GM12891 (cell line): ENCODE results near the gene YES1.
A peak's percentile ranks its signal among the peaks of the same experiment; 100 is the strongest.

Experiments used
- DNase-seq: peaks from one replicate; pipeline ENCODE4 v3.0.0; 2011; ENCODE audit warnings: low spot score; ENCODE audit not compliant: insufficient read length
- FAIRE-seq: peaks from 2 replicates; lab custom pipeline; 2011; peaks lifted over from hg19 to GRCh38; lab: Jason Lieb, UNC
- PAX5 ChIP-seq: IDR thresholded peaks from 2 replicates; pipeline ENCODE4 v1.6.1; 2011; ENCODE audit warnings: low read length, moderate library complexity, mild to moderate bottlenecking; ENCODE audit not compliant: insufficient read depth, severe bottlenecking
- POLR2A ChIP-seq: IDR thresholded peaks from 2 replicates; pipeline ENCODE4 v1.6.1; 2011; ENCODE audit warnings: low read depth, low read length, control low read depth
- POLR2AphosphoS5 ChIP-seq: IDR thresholded peaks from 2 replicates; pipeline ENCODE4 v1.6.1; 2011; ENCODE audit warnings: low read depth, low read length, control low read depth
- POU2F2 ChIP-seq: IDR thresholded peaks from 2 replicates; pipeline ENCODE4 v1.6.1; 2011; ENCODE audit warnings: low read depth, mild to moderate bottlenecking, control low read depth, low read length, moderate library complexity
- SPI1 ChIP-seq: IDR thresholded peaks from 2 replicates; pipeline ENCODE4 v1.6.1; 2011; ENCODE audit warnings: low read depth, low read length, control low read depth
- TAF1 ChIP-seq: IDR thresholded peaks from 2 replicates; pipeline ENCODE4 v1.6.1; 2011; ENCODE audit warnings: low read depth, low read length, control low read depth

YES1 gene

DNA sequence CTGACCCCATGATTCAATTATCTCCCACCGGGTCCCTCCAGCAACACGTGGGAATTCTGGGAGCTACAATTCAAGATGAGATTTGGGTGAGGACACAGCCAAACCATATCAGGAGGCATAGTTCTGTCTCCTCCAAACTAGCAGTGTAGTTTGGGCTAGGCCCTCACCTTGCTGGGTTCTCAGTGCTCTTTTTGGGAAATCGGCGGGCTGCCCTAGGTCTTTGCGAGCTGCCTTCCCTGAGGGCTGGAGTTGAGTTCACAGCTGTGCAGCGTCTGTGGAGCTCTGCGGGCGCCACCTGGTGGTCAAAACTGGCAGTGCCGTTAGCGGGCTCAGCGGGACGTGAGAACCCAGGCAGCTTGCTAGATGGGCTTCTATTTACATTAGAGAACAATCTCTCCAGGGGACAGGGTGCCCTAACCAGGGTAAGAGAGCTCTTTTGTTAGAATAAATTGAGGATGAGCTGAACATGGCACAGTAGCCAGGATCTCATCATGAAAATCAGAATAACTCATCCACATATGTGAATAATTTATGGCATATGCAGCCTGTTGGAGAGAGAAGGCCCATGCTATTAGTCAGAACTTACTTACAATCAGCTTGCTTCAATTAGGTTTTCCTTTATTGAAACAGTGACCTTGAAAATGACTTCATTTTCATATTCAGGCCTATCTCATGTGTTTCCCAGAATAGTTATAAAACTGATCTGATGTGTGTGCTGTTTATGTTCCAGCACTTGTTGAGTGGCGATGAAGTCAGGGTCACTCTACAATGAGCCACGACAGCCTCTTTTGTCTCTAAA, 27.4 kb upstream of the YES1 start:
- TF ChIP-seq SPI1 (no peak), TAF1 (no peak), POLR2A (no peak), POLR2AphosphoS5 (no peak), PAX5 (no peak), POU2F2 (no peak)
- FAIRE-seq (peak; percentile 93), DNase-seq (peak; percentile 76)

DNA sequence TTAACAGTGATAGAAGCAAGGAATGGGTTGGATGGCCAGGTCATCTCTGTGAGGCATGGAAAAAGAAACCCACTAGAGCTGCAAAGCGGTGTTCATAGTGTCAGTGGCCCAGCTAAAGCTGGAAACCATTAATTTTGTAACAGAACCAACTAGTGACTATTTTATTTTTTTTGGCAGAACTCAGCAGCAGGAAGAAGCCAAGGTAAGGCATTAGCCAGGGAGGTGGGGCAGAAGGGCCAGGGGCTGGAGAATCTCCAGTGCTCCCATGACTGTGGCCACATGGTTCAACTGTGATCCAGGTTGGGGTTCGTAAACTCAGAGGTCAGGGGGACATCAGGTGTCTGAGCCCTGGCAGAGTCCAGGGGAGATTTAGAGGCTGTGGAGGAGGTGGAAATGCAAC, 25.9 kb upstream of the YES1 start:
- FAIRE-seq (no peak), DNase-seq (no peak)
- TF ChIP-seq PAX5 (no peak), POLR2A (no peak), SPI1 (no peak), POLR2AphosphoS5 (no peak), TAF1 (no peak), POU2F2 (no peak)

DNA sequence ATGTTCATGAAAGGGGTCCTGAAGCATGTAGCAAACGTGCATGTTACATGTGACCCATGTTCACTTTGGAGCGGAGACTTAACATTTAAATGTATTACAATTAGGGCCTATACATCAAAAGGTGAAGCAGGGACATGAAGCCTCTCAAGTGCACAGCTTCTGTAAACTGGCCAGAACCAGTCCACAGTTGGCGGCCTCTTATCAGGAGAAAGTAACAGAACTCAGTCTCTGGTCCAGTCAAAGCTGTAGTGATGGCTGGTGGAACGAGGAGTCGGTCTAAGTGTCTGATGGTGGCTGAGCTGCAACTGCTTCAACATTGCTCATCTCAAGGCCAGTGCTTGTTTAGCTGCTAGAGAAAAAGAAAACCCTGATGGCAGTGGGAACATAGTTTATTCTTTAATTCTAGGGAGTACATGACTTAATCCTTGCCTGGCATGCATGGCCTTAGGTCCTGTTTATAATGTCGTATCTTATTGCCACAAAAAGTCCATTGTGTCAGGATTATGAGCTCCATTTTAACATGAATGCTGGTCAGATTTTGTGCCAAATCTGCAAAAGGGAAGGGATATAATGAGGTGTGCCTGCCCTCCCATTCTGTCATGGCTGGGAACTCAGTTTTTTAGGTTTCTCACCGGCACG, 22.2 kb upstream of the YES1 start:
- no peak for FAIRE-seq
- DNase-seq = no peak
- TF ChIP-seq TAF1 = no peak
- TF ChIP-seq SPI1 = no peak
- TF ChIP-seq POU2F2 = no peak
- TF ChIP-seq POLR2A = no peak
- TF ChIP-seq POLR2AphosphoS5 = no peak
- no peak for TF ChIP-seq PAX5

DNA sequence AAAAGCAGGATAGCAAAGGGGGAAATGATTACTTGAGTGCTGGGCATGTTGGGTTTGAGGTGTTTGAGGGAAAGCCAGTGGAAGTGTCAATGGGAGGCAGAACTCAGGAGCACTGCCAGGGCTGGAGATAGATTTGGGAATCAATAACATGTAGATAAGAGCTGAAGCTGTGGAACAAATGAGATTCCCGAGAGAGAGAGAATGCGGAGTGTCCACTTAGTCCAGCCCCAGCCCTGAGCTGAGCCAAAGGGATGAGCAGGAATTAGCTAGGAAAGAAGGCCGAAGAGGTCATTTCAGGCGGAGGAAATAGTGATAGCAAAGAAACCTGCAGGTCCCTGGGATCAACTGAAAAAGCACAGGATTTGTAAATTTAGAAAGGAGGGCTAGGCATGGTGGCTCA, 21.2 kb upstream of the YES1 start:
- TF ChIP-seq POLR2A (no peak), POU2F2 (no peak), SPI1 (no peak), PAX5 (no peak), POLR2AphosphoS5 (no peak), TAF1 (no peak)
- FAIRE-seq = no peak
- no peak for DNase-seq

DNA sequence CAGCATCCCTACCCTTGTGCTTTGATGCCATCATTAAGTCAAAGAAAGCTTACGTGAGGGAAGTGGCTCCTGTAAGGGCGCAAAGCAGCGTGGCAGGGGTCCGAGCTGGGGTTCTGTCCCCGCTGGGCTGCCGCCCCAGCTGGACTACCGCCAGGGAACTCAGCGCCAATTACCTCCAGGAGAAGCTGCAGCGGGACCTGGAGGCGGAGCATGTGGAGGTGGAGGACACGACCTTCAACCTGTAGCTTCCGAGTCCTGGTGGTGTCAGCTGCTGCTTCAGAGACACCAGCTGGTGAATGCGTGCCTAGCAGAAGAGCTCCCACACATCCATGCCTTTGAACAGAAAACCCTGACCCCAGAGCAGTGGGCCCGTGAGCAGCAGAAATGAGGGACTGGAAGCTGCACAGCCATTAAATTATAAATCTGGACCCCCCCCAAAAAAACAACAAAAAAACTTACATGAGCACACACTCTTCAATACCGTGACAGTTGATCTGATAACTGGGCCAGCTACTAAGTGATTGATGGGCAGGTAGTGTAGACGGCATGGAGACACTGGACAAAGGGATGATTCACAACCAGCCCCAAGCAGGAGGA, 20.1 kb upstream of the YES1 start:
- FAIRE-seq (no peak), DNase-seq (no peak)
- TF ChIP-seq POLR2AphosphoS5 = no peak
- no peak for TF ChIP-seq TAF1
- TF ChIP-seq PAX5 = no peak
- TF ChIP-seq SPI1 = no peak
- TF ChIP-seq POLR2A = no peak
- TF ChIP-seq POU2F2 = no peak

DNA sequence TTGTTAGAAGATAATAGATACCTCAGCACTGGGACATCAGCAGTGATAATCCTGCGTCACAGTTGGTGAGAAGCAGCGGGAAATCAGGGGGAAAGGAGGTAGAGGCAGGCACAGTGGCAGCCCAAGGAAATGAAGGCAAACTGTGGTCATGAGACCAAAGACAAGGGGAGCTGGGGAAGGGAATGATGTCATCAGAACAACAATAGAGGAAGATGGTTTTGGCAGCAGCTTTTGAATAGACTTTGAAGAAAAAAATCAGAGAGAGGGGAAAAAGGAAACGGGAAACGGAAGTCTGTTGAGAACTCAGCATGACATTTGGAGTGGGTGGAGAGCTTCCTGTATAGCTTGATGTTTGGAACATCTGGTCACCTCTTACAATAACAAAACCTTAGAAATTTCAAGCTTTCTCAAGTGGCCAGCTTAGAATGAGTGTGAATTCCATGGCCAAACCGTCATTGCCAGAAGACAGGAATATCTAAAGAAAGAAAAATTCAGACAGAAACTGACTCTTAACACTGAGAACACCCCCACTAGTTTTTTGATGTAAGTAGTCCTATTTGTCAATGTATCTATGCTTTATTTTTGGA, 18.4 kb upstream of the YES1 start:
- FAIRE-seq (peak; percentile 48), DNase-seq (no peak)
- TF ChIP-seq TAF1 (no peak), SPI1 (peak; percentile 70)

- DNase-seq (no peak), FAIRE-seq (no peak)
- TF ChIP-seq POLR2A = no peak
- TF ChIP-seq TAF1 = no peak
- TF ChIP-seq SPI1 = no peak
- no peak for TF ChIP-seq POU2F2
- TF ChIP-seq PAX5 = no peak
- TF ChIP-seq POLR2AphosphoS5 = no peak
These were observed 17.4 kb upstream of the YES1 start for GRCh38 chr18:829432-829831.

DNA sequence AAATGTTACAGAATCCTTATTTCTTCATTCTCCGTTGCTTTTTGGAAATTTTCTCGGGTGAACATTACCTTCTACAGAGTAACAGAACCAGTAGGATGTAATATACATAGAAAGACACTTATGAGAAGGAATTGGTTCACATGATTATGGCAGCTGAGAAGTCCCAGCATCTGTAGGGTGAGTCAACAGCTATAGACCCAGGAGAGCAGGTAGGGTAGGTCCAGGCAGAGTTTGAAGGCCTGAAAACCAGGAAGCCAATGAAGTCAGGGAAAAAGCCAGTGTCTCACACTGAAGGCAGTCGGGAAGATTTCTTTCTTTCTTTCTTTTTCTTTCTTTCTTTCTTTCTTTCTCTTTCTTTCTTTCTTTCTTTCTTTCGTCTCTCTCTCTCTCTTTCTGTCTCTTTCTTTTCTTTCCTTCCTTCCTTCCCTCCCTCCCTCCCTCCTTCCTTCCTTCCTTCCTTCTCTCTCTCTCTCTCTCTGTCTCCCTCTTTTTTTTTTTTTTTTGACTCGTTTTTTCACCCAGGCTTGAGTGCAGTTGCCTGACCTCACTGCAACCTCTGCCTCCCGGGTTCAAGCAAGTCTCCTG, 15.1 kb upstream of the YES1 start:
- no peak for FAIRE-seq

GRCh38 chr18:825891-826585, 14.0 kb upstream of the YES1 start:
- TF ChIP-seq POLR2AphosphoS5 (no peak), POLR2A (no peak), SPI1 (no peak), POU2F2 (no peak), PAX5 (no peak), TAF1 (no peak)
- FAIRE-seq (no peak), DNase-seq (no peak)

More for the DNA sequence above, 15.1 kb upstream of the YES1 start:
- no peak for TF ChIP-seq POU2F2
- DNase-seq = no peak

DNA sequence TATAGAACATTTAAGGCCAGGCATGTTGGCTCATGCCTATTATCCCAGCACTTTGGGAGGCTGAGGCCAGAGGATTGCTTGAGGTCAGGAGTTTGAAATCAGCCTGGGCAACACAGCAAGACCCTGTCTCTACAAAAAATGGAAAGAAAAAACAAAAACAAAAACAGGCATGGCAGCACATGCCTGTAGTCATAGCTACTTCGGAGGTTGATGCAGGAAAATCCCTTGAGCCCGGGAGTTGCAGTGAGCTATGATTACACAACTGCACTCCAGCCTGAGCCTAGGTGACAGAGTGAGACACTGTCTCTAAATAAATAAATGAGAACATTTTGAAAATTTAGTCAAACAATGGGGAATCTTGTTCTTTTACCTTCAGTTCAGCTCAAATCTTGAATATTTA, 12.1 kb upstream of the YES1 start:
- TF ChIP-seq POLR2AphosphoS5 = no peak
- no peak for TF ChIP-seq POLR2A
- no peak for TF ChIP-seq SPI1
- no peak for TF ChIP-seq POU2F2
- TF ChIP-seq TAF1 = no peak
- no peak for TF ChIP-seq PAX5
- no peak for FAIRE-seq

More for the DNA sequence above, 12.1 kb upstream of the YES1 start:
- DNase-seq = no peak
